NCI-H69 (cell line): ENCODE data around the gene PPP1R14B.
A peak's percentile ranks its signal among the peaks of the same experiment; 100 is the strongest.

Experiments
- DNase-seq: peaks from one replicate; lab custom pipeline; 2025; lab: John Stamatoyannopoulos, UW

Gene PPP1R14B

DNA sequence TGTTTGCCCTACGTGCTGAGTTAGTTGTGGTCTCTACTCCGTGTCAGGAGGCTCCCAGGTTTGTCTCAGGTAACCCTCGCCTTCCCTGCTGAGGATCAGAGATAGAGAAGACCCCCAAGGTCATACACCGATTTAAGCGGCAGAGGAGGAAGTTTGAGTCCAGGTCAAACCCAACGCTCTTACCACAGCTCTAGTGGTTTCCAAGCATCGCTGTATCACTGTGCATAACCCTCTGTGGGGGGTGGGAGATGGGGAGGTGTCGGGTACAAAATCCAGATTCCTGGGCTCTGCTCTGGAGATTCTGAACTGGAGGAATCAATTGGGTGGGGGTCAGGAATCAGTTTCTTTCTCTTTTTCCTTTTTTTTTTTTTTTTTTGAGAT is 15.8 kb downstream of the PPP1R14B start:
- peak; percentile 64 for DNase-seq

DNA sequence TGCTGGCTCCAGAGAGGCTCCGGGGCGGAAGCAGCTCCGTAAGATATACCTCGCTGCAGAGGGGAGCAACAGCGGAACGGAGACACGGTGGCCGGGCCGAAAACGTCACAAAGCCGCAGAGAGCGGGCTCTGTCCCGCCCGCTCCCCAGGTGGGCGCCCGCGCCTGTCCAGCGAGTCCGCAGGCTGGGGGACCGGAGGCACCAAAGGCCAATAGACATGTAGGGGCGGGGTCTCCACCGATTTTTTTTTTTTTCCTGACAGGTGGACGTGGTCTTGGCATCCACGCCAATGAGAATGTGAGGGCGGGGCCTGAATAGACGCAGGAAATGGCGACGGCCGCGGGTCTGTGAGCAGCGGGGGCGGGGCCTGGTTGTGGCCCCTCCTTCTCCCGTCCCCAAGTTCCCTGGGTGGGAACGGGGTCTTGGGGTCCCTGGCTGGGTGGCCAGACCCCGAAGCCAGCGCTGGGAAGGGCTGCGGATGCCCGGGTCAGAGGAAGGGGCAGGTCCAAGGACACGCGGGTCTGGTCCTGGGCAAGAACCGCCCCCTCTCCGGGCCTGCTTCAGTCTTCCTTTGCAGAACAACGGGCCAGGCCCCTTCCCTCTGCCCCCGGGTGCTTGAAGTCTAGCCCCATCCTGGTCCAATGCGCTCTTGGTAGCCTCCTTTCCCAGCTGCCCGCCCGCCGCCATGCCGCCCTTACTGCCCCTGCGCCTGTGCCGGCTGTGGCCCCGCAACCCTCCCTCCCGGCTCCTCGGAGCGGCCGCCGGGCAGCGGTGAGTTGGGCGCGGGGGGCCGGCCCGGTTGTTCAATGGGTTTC is 16.4 kb downstream of the PPP1R14B start, which contains the start of gene DNAJC4:
DNAJC4 (plus strand) TSS at position 378 of the 814 bp plus-strand sequence; CDS start at position 685, 307 bp downstream.
- DNase-seq, result peak; percentile 99

DNA sequence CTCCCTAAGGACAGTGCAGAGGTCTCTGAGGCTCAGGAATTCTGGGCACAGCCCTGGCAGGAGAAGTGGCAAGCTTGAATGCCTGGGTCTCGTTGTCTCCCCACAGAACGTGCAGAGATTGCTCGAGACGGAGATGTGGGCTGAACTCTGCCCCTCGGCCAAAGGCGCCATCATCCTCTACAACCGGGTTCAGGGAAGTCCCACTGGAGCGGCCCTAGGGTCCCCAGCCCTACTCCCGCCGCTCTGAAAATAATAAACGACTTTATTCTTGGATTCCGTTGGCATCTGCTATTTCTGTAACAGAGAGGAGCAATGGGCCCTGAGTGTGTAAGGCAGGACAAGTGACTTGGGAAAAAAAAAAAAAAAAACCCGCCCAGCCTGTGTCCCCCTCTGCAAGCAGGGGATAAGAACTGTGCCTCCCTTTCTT is 17.0 kb downstream of the PPP1R14B start:
- DNase-seq, result no peak

DNA sequence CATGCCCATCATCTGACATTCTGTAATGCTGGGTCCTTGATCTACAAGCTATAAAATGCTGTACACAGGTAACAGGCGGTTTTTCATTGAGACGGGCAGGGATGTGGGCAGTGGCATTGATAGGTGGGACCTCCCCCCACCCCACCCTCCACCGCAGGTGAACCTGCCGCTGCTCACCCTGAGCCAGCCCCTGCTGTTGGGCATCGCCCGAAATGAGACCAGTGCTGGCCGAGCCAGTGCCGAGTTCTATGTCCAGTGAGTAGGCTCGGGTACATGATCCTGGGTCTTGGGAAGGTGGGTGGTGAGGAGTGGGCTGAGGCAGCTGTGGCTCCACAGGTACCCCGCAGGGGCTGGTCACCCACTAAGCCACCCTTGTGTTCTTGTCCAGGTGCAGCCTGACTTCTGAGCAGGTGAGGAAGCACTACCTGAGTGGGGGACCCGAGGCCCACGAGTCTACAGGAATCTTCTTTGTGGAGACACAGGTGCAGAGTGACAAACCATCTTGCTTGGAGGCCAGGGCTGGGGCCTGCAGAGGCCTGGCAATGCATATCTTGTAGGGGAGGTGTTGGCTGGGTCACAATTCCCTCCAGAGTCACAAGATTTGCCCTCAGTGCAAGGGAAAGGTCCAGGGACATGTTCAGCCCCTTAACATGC is 17.5 kb downstream of the PPP1R14B start:
- DNase-seq, result no peak

DNA sequence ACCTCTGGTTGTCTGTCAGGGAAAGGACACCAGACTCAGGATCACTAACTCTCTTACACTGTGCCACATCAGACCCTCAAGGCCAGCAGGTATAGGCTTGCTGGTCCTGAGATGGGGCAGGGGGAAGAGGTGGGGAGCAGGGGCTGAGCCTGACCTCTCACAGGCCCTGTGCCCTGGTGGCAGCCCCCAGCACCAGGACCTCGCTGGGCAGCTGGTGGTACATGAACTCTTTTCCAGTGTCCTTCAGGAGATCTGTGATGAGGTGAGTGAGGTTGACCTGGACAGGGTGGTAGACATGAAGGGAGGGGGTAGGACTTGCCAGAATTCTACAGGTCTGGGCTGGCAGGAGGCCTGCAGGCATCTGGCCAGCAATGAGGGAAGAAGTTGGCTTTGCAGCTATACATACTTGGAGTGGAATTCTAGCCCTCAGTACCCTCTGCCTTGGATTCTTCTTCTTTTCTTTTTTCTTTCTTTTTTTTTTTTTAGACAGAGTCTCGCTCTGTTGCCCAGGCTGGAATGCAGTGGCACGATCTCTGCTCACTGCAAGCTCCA is 19.3 kb downstream of the PPP1R14B start:
- DNase-seq, result no peak

DNA sequence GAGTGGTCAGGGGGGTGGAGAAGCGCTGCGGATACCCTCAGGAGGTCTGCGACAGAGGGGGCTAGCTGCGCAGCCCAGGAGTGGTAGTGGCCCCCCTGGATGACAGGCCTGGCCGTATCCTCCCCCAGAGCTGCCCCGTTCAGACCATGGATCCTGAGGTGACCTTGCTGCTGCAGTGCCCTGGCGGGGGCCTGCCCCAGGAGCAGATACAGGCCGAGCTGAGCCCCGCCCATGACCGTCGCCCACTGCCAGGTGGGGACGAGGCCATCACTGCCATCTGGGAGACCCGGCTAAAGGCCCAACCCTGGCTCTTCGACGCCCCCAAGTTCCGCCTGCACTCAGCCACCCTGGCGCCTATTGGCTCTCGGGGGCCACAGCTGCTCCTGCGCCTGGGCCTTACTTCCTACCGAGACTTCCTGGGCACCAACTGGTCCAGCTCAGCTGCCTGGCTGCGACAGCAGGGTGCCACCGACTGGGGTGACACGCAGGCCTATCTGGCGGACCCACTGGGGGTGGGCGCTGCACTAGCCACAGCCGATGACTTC is 20.2 kb downstream of the PPP1R14B start:
- peak; percentile 81 for DNase-seq

DNA sequence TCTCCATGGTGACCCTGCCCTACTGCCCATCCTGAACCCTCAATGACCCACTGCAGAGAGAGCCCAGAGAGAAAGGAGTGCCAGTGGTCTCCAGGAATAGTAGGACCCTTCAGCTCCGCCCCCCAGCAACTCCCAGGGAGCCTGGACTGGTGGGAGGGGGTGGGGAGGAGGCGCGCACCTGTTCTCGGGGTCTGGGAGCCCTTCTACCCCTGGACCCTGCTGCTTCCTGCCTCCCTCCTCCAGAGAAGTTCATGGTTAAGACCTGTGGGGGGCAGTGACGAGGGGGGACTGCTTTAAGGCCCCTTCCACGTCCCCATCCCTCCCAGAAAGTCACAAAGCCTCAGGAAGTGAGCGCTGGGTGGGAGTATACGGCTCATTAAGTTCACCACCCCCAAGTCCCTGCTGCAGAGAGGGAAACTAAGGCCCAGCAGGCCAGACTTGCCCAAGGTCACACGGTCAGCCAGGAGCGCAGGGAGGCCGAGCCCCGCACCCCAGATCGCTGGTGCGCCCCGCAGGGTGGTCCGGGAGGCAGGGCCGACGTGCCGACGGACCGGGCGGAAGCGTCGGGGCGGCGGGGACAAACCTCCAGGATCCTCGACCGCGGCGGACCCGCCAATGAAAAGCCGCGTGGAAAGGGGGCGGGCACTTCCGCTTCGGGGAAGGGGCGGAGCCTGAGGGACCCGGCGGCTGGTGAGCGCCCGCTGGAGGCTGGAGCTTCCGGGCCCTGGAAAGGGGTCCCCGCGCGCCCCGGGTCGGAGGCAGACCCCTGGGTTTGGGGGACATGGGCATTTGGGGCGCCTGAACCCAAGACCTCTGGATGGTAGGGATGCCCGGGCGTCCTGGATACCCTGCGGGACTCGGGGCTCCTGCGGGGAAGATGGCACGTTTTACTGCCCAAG is 20.9 kb downstream of the PPP1R14B start, which contains the start of the genes NUDT22 and TRPT1:
NUDT22 (plus strand) TSS at position 667 of the 899 bp plus-strand sequence. CDS start 379 bp downstream, outside the sequence.
TRPT1 (minus strand) TSS at position 579 of the 899 bp plus-strand sequence; CDS start at position 253, 326 bp downstream.
- DNase-seq, result peak; percentile 96

DNA sequence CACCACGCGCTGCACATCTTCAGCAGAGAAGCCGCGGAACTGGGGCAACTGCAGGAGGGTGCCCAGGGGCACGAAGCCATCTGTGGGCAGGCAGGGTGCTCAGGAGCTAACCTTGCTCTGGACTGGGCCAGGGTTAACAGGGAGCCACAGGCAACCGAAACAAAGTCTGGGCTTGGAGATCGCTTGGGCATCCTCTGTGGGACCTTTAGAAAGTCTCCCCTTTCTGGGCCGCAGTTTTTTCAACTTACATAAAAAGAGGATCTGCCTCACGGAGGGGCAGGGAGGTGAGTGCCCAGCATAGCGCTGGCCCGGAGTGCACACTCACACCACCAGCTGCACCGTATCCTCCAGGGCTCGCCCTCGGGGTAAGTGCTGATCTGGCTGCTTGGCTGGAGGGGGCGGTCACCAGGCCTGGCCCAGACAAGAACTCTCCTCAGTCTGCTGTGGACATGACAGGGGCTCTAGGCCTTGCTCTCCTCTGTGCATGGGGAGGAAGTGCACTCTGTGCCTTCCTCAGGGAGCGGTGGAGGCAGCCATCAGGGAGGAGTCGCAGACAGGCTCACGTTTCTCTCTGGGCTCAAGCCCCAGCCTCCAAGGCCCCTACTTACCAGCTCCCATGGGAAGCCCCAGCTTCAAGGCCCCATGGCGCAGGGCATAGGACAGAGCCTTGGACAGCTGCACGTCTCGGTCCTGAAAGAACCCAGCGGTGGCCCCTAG is 21.7 kb downstream of the PPP1R14B start:
- DNase-seq, result peak; percentile 56

DNA sequence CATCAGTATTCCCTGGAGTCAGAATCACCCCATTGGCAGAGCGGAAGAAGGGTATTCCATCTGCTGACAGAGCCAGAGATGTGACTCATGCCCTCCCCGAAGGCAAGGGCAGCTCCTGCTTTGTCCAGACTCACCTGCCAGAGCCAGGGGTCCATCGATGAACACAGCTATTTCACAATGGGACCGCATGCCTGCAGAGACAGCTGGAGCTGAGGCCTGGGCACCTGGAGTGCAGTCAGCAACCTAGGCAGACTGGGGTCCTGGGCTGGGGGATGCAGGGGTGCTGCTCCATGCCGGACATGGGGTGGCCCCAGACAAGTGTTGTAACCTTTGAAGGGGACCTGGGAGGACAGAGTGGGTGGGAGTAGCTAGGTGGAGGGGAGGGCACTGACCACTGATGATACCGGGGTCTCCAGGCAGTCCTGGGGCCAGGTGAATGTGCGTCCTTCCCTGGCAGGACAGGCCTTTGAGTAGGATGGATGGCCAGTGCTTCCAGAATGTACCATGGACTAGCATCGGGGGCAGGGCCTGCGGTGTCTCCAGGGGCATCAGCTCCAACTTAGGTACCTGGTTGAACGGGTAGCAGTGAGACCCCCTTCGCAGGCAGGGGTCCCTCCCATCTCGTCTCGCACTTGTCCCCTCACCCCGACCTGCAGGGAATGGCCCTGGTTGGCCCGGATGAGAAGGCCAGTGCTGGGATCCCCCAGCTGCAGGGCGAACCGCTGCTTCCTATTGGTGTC is 22.4 kb downstream of the PPP1R14B start:
- DNase-seq, result no peak

DNA sequence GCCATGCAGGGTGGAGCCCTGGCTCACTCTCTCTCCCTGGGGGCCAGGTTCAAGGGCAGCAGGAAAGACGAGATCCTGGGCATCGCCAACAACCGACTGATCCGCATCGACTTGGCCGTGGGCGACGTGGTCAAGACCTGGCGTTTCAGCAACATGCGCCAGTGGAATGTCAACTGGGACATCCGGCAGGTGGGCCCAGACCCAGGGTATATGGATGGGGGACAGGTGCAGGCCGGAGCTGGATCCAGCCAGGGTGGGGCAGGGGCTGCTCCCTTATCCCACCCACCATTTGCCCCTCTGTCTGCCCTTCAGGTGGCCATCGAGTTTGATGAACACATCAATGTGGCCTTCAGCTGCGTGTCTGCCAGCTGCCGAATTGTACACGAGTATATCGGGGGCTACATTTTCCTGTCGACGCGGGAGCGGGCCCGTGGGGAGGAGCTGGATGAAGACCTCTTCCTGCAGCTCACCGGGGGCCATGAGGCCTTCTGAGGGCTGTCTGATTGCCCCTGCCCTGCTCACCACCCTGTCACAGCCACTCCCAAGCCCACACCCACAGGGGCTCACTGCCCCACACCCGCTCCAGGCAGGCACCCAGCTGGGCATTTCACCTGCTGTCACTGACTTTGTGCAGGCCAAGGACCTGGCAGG is 23.6 kb downstream of the PPP1R14B start:
- no peak for DNase-seq

DNA sequence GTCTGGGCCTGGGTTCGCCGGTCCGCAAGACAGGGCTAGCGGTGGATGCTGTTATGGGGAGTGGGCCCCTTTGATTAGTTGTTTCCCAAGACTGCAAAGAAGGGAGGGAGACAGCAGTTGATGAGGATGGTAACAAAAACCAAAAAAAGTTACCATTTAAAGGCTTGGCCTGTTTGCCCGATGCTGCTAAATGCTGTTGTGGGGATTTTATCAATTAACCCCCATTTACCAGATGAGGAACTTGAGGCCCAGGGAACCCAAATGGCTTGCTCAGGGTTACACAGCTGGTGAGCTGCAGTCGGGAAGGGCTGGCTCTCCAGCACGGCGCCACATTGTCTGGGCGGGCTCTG is 24.1 kb downstream of the PPP1R14B start:
- no peak for DNase-seq

DNA sequence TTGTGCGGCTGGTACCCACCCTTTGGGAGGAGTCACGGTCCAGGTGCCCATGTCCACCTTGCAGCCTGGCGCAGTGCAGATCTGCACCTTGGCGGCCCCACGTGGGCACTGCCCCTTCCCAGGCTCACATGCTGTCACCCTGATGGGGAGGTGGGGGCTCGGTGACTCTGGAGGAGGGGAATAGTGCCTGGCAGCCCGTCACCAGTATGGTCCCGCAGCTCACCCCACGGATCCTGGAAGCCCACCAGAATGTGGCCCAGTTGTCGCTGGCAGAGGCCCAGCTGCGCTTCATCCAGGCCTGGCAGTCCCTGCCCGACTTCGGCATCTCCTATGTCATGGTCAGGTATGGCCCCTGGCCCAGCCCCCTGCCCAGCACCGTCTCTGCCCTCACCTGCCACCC is 25.9 kb downstream of the PPP1R14B start:
- no peak for DNase-seq

DNA sequence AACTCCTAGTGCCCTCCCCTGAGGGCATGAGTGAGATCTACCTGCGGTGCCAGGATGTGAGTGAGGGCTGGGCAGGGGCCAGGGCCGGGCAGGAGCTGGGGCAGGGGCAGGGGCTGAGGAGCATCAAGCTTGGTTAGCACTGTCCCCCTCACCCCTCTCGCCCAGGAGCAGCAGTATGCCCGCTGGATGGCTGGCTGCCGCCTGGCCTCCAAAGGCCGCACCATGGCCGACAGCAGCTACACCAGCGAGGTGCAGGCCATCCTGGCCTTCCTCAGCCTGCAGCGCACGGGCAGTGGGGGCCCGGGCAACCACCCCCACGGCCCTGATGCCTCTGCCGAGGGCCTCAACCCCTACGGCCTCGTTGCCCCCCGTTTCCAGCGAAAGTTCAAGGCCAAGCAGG is 26.5 kb downstream of the PPP1R14B start:
- no peak for DNase-seq

DNA sequence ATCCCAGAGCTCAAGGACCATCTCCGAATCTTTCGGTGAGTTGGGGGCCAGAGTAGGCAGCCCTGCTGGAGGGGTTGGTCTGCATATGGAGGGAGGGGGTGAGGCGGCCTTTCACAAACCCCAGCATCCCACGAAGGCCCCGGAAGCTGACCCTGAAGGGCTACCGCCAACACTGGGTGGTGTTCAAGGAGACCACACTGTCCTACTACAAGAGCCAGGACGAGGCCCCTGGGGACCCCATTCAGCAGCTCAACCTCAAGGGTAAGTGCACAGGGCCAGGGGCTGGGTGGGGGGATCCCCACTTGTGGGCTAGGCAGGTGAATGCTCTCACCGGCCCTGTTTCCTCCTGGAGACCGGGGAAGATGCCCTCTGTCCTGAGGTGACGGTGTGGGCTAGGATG is 27.0 kb downstream of the PPP1R14B start:
- DNase-seq, result no peak

DNA sequence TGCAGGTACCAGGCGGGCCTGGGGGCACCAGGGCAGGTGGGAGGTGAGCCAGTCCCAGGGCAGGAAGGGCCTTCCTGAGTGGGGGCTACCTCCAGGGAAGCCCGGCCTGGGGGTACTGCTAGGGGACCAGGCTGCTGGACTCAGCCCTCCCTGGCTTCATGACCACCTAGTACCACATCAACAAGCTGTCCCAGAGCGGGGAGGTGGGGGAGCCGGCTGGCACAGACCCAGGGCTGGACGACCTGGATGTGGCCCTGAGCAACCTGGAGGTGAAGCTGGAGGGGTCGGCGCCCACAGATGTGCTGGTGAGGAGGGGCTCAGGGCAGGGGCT is 27.4 kb downstream of the PPP1R14B start:
- no peak for DNase-seq

DNA sequence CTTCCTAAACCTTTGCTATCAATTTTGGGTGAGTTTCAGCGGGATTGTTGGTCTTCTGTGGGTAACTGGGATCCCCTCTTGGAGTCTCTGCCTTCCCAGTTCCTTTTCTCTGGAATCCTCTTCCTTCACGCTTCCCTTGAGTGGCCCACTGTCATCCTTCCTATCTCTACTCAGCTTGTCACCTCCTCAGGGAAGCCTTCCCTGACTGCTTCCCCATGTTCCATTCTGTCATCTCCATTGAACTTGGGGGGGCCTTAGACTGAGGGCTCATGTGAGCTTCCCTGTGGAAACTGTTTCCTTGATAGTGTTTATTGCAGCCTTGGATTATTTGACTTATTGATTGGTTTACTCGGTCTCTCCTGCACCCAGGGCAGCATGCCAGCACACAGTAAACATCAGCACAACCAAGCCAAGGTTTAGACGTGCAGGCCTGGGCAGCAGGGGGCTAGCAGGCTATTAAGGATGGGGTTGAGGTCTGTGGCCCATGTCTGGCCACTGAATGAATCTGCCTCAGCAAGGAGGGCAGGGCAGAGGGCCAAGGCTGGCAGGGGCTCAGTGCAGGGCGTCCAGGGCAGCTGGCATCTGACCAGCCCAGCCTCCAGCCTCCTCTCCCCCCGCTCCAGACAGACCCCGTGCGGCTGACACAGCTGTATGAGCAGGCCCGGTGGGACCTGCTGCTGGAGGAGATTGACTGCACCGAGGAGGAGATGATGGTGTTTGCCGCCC is 28.0 kb downstream of the PPP1R14B start:
- no peak for DNase-seq

DNA sequence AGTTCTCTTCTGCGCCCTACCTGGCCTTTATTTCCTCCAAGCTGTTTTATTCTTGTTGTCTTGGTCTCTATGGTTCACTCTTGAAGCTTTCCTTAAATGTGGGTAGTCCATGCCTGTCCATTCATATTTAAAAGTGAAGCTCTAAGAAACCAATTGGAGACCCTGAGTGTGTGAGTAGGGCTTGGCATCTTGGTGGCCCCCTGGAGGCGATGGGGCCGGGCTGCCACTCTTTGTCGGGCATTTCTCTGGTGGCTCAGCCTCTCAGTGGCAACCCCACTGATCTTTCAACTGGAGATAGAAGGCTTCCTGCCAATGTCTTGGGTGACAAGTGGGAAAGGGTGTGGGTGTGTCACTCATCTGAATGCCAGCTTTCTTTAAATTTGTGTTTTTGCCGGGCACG is 29.9 kb downstream of the PPP1R14B start:
- no peak for DNase-seq

DNA sequence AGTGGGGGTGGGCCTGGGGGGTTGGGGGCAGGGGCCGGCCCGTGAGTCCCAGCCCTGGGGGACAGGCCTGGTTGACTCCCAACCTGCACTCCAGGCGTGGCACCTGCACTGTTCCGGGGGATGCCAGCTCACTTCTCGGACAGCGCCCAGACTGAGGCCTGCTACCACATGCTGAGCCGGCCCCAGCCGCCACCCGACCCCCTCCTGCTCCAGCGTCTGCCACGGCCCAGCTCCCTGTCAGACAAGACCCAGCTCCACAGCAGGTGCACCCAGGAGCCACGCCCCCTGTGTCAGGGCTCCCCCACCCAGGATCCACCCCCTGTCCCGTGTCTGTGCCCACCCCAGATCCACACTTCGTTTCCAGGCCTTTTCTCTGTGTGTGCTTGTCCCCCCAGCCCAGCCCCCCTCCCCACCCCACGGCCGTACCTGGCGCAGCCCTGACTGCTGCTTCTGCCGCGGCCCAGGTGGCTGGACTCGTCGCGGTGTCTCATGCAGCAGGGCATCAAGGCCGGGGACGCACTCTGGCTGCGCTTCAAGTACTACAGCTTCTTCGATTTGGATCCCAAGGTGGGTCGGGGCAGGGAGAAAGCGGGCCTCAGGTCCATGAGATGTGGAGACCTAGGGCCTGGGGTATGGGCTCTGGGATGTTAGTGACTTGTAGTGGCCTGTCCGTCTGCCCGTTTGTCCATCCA is 35.4 kb downstream of the PPP1R14B start:
- DNase-seq, result no peak
